Measurements from ENCODE around the gene RPL7A.

- TF ChIP-seq CTCF (conservative IDR thresholded peaks at IDR 0.05; ENCODE audit: low read depth, low read length), result no peak
- no peak for TF ChIP-seq RCOR1 (IDR thresholded peaks at IDR 0.05; ENCODE audit: insufficient replicate concordance, low read length)
- TF ChIP-seq USF2 (IDR thresholded peaks at IDR 0.05; ENCODE audit: low read depth, low read length), result no peak
- no peak for TF ChIP-seq POLR2A (IDR thresholded peaks at IDR 0.05; ENCODE audit: low read depth, low read length)
- TF ChIP-seq RAD21 (IDR thresholded peaks at IDR 0.05; ENCODE audit: low read length), result no peak
- no peak for TF ChIP-seq NFE2L2 (IDR thresholded peaks at IDR 0.05; ENCODE audit: low read depth, low read length)
- no peak for TF ChIP-seq SMC3 (IDR thresholded peaks at IDR 0.05; ENCODE audit: low read depth, low read length)
- no peak for TF ChIP-seq MXI1 (IDR thresholded peaks at IDR 0.05; ENCODE audit: borderline replicate concordance, low read depth, low read length)
- TF ChIP-seq MAZ (IDR thresholded peaks at IDR 0.05; ENCODE audit: borderline replicate concordance, low read depth, low read length), result no peak
- no peak for TF ChIP-seq FOS (IDR thresholded peaks at IDR 0.05; ENCODE audit: low read depth, low read length)
- TF ChIP-seq BHLHE40 (IDR thresholded peaks at IDR 0.05; ENCODE audit: low read depth, low read length), result no peak
- TF ChIP-seq RFX5 (IDR thresholded peaks at IDR 0.05; ENCODE audit: low read depth, low read length), result no peak
- no peak for TF ChIP-seq ELK1 (IDR thresholded peaks at IDR 0.05; ENCODE audit: borderline replicate concordance, low read depth, low read length)
Measured at GRCh38 chr9:133344979-133345378, 3.0 kb upstream of the RPL7A start.

Data from IMR-90 (cell line).